Activated T-cell treated with anti-CD3 and anti-CD28 coated beads, Interleukin-2, amount 50 U/mL, for 72 hours (primary cell): ENCODE results near the gene INPPL1. TPM values are rescaled to one million over a fixed set of nuclear protein-coding genes. Genes with fewer than 3 reads are reported as not detected.
"Not testable (repeated sequence)": the region's sequence is repeated elsewhere in the genome, so short reads cannot be mapped to it uniquely, and the experiment has no call there.

ENCODE experiments used
- ATAC-seq, 2 donors: fragments of 150-1000 bp; cut with Tn5 transposase; replicated peaks in 1 of 2; 2 replicates each; pipeline ENCODE4 v1.10.0; 2021; ENCODE audit warnings: moderate library complexity in 2 of 2, mild to moderate bottlenecking in 1 of 2
- DNase-seq, 2 donors: peaks; one replicate each; pipeline ENCODE4 v3.0.0; 2021 to 2022; ENCODE audit warnings: mixed read lengths in 1 of 2
- H3K27ac Mint-ChIP-seq: one replicate; pipeline ENCODE4 v1.8.0; 2022; ENCODE audit warnings: mild to moderate bottlenecking, moderate library complexity, mixed read lengths
- H3K27me3 Mint-ChIP-seq: one replicate; pipeline ENCODE4 v1.8.0; 2022; ENCODE audit warnings: low read depth, mixed read lengths
- H3K36me3 Mint-ChIP-seq, 2 donors: one replicate each; pipeline ENCODE4 v1.8.0; 2022; ENCODE audit warnings: mixed read lengths in 2 of 2, mild to moderate bottlenecking in 1 of 2; ENCODE audit not compliant: insufficient read depth in 2 of 2
- H3K4me1 Mint-ChIP-seq: one replicate; pipeline ENCODE4 v1.8.0; 2022; ENCODE audit warnings: low read depth, mixed read lengths
- H3K4me3 Mint-ChIP-seq, 2 donors: one replicate each; pipeline ENCODE4 v1.8.0; 2022; ENCODE audit warnings: mild to moderate bottlenecking in 2 of 2, mixed read lengths in 2 of 2, moderate library complexity in 2 of 2
- H3K9me3 Mint-ChIP-seq, 2 donors: one replicate each; pipeline ENCODE4 v1.8.0; 2022; ENCODE audit warnings: mixed read lengths in 2 of 2
- total RNA-seq, 2 donors: library from RNA; stranded (reverse); gene quantifications; one replicate each; pipeline ENCODE4 v1.2.3, GENCODE V29; 2022

Gene INPPL1
- 100 to 1,000 TPM; 147 to 154 TPM for total RNA-seq

GRCh38 chr11:72224564-72225410 lies at the start of gene INPPL1:
Gene INPPL1, plus strand, starts transcription at chr11:72224767. Its CDS starts 218 bp downstream, at chr11:72224985.
- H3K27ac Mint-ChIP-seq = peak within 1 kb of the TSS; percentile 92
- peaks cover 6 to 9% of the 10 kb centered on the region in 2 donors for H3K36me3 Mint-ChIP-seq
- ATAC-seq (peak in 1 of 2 donors; percentile 12), DNase-seq (peak; percentile 54 to 56)
- H3K9me3 Mint-ChIP-seq = no peaks in the 10 kb centered on the region
- H3K4me3 Mint-ChIP-seq = peak within 1 kb of the TSS; percentile 93 to 98
- no peaks in the 10 kb centered on the region for H3K27me3 Mint-ChIP-seq
- peaks cover 24% of the 10 kb centered on the region for H3K4me1 Mint-ChIP-seq

- ATAC-seq (no peak), DNase-seq (no peak)
- no peak overlapping the region for H3K27ac Mint-ChIP-seq
- H3K4me1 Mint-ChIP-seq = peaks cover 17% of the 10 kb centered on the region
- peaks cover 10% of the 10 kb centered on the region for H3K27me3 Mint-ChIP-seq
- no peaks in the 10 kb centered on the region for H3K9me3 Mint-ChIP-seq
- H3K4me3 Mint-ChIP-seq = no peak overlapping the region
- H3K36me3 Mint-ChIP-seq = no peaks in the 10 kb centered on the region
Measured at GRCh38 chr11:72177656-72178055, 46.9 kb upstream of the INPPL1 start.

- Mint-ChIP-seq H3K9me3 (no peaks in the 10 kb centered on the region), H3K36me3 (no peaks in the 10 kb centered on the region), H3K27ac (no peak overlapping the region), H3K4me3 (no peak overlapping the region), H3K27me3 (peaks cover 17% of the 10 kb centered on the region), H3K4me1 (peaks cover 26% of the 10 kb centered on the region)
- no peak for ATAC-seq
- DNase-seq = no peak
Measured at GRCh38 chr11:72179049-72179803, 45.3 kb upstream of the INPPL1 start.

GRCh38 chr11:72179804-72180396 lies 44.7 kb upstream of the INPPL1 start:
- DNase-seq = peak in 1 of 2 donors; percentile 3
- H3K27ac Mint-ChIP-seq = no peak overlapping the region
- peak; percentile 51 to 65 for ATAC-seq
- H3K4me1 Mint-ChIP-seq = peaks cover 26% of the 10 kb centered on the region
- H3K27me3 Mint-ChIP-seq = peaks cover 17% of the 10 kb centered on the region
- peak overlapping the region in 1 of 2 donors; percentile 39 for H3K4me3 Mint-ChIP-seq
- H3K36me3 Mint-ChIP-seq = no peaks in the 10 kb centered on the region
- no peaks in the 10 kb centered on the region for H3K9me3 Mint-ChIP-seq

- not testable (repeated sequence) for H3K27ac Mint-ChIP-seq, H3K9me3 Mint-ChIP-seq, H3K36me3 Mint-ChIP-seq, H3K4me3 Mint-ChIP-seq, DNase-seq
- H3K27me3 Mint-ChIP-seq = peaks cover 17% of the 10 kb centered on the region
- H3K4me1 Mint-ChIP-seq = peaks cover 26% of the 10 kb centered on the region
- peak in 1 of 2 donors; percentile 18 for ATAC-seq
Measured at GRCh38 chr11:72180892-72181552, 43.5 kb upstream of the INPPL1 start.

- H3K27ac Mint-ChIP-seq, H3K36me3 Mint-ChIP-seq, H3K4me3 Mint-ChIP-seq, H3K9me3 Mint-ChIP-seq, DNase-seq: not testable (repeated sequence)
- ATAC-seq = peak in 1 of 2 donors; percentile 12
- H3K4me1 Mint-ChIP-seq = peaks cover 26% of the 10 kb centered on the region
- peaks cover 17% of the 10 kb centered on the region for H3K27me3 Mint-ChIP-seq
Measured at GRCh38 chr11:72181553-72181958, 43.0 kb upstream of the INPPL1 start.

- H3K27me3 Mint-ChIP-seq = peaks cover 4% of the 10 kb centered on the region
- DNase-seq (no peak), ATAC-seq (no peak)
- H3K9me3 Mint-ChIP-seq = no peaks in the 10 kb centered on the region
- no peak overlapping the region for H3K27ac Mint-ChIP-seq
- H3K4me3 Mint-ChIP-seq = no peak overlapping the region
- peaks cover 3% of the 10 kb centered on the region for H3K4me1 Mint-ChIP-seq
- no peaks in the 10 kb centered on the region for H3K36me3 Mint-ChIP-seq
Measured at GRCh38 chr11:72188267-72188666, 36.3 kb upstream of the INPPL1 start.

GRCh38 chr11:72189455-72190250 lies 34.9 kb upstream of the INPPL1 start:
- Mint-ChIP-seq H3K4me3 (no peak overlapping the region), H3K9me3 (no peaks in the 10 kb centered on the region), H3K4me1 (no peaks in the 10 kb centered on the region), H3K27me3 (no peaks in the 10 kb centered on the region), H3K36me3 (no peaks in the 10 kb centered on the region), H3K27ac (no peak overlapping the region)
- ATAC-seq (no peak), DNase-seq (no peak)

- no peaks in the 10 kb centered on the region for H3K27me3 Mint-ChIP-seq
- H3K9me3 Mint-ChIP-seq = no peaks in the 10 kb centered on the region
- no peak for DNase-seq
- H3K4me3 Mint-ChIP-seq = no peak overlapping the region
- no peaks in the 10 kb centered on the region for H3K4me1 Mint-ChIP-seq
- H3K36me3 Mint-ChIP-seq = no peaks in the 10 kb centered on the region
- no peak overlapping the region for H3K27ac Mint-ChIP-seq
- no peak for ATAC-seq
Measured at GRCh38 chr11:72190631-72191071, 33.9 kb upstream of the INPPL1 start.

GRCh38 chr11:72191961-72192381 lies 32.6 kb upstream of the INPPL1 start, which contains the start of gene FOLR1:
Gene FOLR1, plus strand, starts transcription at chr11:72192140. Its CDS starts 34 bp downstream, at chr11:72192174.
- H3K4me3 Mint-ChIP-seq = no peak within 1 kb of the TSS
- H3K9me3 Mint-ChIP-seq = no peaks in the 10 kb centered on the region
- ATAC-seq (no peak), DNase-seq (no peak)
- no peaks in the 10 kb centered on the region for H3K4me1 Mint-ChIP-seq
- no peak within 1 kb of the TSS for H3K27ac Mint-ChIP-seq
- H3K27me3 Mint-ChIP-seq = no peaks in the 10 kb centered on the region
- H3K36me3 Mint-ChIP-seq = no peaks in the 10 kb centered on the region

GRCh38 chr11:72195518-72196270 lies 28.9 kb upstream of the INPPL1 start:
- DNase-seq = no peak
- H3K4me1 Mint-ChIP-seq = no peaks in the 10 kb centered on the region
- H3K27me3 Mint-ChIP-seq = no peaks in the 10 kb centered on the region
- H3K27ac Mint-ChIP-seq = no peak overlapping the region
- H3K9me3 Mint-ChIP-seq = no peaks in the 10 kb centered on the region
- no peak overlapping the region for H3K4me3 Mint-ChIP-seq
- H3K36me3 Mint-ChIP-seq = no peaks in the 10 kb centered on the region
- no peak for ATAC-seq
